Activated CD8-positive, alpha-beta T cell treated with anti-CD3 and anti-CD28 coated beads for 36 hours (primary cell): ENCODE results near the gene LGALS9C. TPM values are rescaled to one million over a fixed set of nuclear protein-coding genes. Genes with fewer than 3 reads are reported as not detected.
"Not testable (repeated sequence)": the region's sequence is repeated elsewhere in the genome, so short reads cannot be mapped to it uniquely, and the experiment has no call there.

ENCODE experiments used
- ATAC-seq: fragments of 200-7000 bp; cut with Tn5 transposase; one replicate; pipeline ENCODE4 v1.10.0; 2021; ENCODE audit warnings: mild to moderate bottlenecking, moderate library complexity
- CTCF ChIA-PET: fragments of 350-600 bp; sonication (Branson Sonifier 250); formaldehyde crosslinking; loops from one replicate; lab custom pipeline; 2021; ENCODE audit warnings: antibody characterized with exemption; lab: Charles Lee
- POLR2A ChIA-PET: fragments of 350-600 bp; sonication (Branson Sonifier 250); formaldehyde crosslinking; loops from one replicate; lab custom pipeline; 2021; ENCODE audit warnings: antibody characterized with exemption; lab: Charles Lee
- DNase-seq: peaks from one replicate; pipeline ENCODE4 v3.0.0-alpha.2; 2020
- H3K27ac Mint-ChIP-seq: one replicate; pipeline ENCODE4 v1.8.0; 2021; ENCODE audit warnings: mild to moderate bottlenecking, mixed read lengths
- H3K27me3 Mint-ChIP-seq: one replicate; pipeline ENCODE4 v1.8.0; 2021; ENCODE audit warnings: mixed read lengths
- H3K36me3 Mint-ChIP-seq: one replicate; pipeline ENCODE4 v1.8.0; 2021; ENCODE audit warnings: low read depth, mixed read lengths
- H3K4me1 Mint-ChIP-seq: one replicate; pipeline ENCODE4 v1.8.0; 2021; ENCODE audit warnings: low read depth, mixed read lengths
- H3K4me3 Mint-ChIP-seq: one replicate; pipeline ENCODE4 v1.8.0; 2021; ENCODE audit warnings: mild to moderate bottlenecking, moderate library complexity, mixed read lengths
- H3K9me3 Mint-ChIP-seq: one replicate; pipeline ENCODE4 v1.8.0; 2021; ENCODE audit warnings: mixed read lengths
- intact Hi-C: fragments of 100-400 bp; cut with micrococcal nuclease; formaldehyde crosslinking; loops from one replicate; pipeline ENCODE4 v1.10.0; 2022
- total RNA-seq, 2 experiments: library from RNA; stranded (reverse); gene quantifications; one replicate each; pipeline ENCODE4 v1.2.3, GENCODE V29; 2021

The LGALS9C gene
- total RNA-seq, 2 experiments from 2014 or later, result not detected

DNA sequence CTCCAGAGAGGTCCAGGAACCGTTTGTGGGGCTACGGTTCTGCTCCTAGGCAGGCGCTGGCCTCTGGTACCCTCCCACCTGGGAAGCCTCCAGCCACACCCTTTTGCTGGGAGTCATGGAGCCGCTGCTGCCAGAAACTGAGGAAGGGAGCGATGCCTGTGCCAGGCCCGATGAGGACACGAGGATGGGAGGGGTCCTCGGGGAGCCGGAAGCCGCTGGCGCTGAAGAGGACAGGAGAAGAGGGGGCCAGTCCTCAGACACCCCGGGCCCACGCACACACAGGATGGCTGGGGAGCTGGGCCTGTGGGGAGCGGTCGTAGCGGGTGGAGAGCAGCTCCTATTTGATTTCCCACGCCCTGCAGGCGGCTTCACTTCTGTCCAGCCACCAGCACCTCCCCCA lies 24.2 kb downstream of the LGALS9C start:
- H3K27ac Mint-ChIP-seq, result not testable (repeated sequence)

GRCh38 chr17:18503221-18503620 lies 26.6 kb downstream of the LGALS9C start:
- H3K27ac Mint-ChIP-seq, H3K4me3 Mint-ChIP-seq, CTCF ChIA-PET, H3K27me3 Mint-ChIP-seq, ATAC-seq, H3K4me1 Mint-ChIP-seq, H3K36me3 Mint-ChIP-seq, intact Hi-C loops, H3K9me3 Mint-ChIP-seq, POLR2A ChIA-PET: not testable (repeated sequence)
- DNase-seq, result peak; percentile 32

More for the DNA sequence above, 24.2 kb downstream of the LGALS9C start:
- POLR2A ChIA-PET, DNase-seq, H3K36me3 Mint-ChIP-seq, H3K27me3 Mint-ChIP-seq, ATAC-seq, H3K4me1 Mint-ChIP-seq, H3K4me3 Mint-ChIP-seq, intact Hi-C loops, H3K9me3 Mint-ChIP-seq, CTCF ChIA-PET: not testable (repeated sequence)

DNA sequence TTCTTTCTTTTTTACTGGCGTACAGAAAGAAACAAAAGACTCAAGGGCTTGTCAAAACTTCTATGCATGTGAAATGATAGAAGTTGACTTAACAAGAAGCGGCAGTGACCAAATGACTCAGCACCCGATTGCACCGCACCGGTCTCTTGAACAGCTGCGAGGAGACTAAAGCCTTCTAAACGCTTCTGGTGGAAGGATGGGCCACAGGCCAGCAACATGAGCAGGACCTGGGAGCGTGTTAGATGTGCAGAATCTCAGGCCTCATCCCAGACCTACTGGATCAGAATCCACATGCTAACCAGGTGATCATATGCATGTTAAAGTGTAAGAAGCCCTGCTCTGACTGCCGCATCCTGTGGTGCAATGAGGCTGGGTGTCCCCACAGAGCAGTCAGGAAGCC lies 31.1 kb downstream of the LGALS9C start:
- CTCF ChIA-PET, H3K9me3 Mint-ChIP-seq, DNase-seq, H3K27me3 Mint-ChIP-seq, H3K4me1 Mint-ChIP-seq, H3K36me3 Mint-ChIP-seq, POLR2A ChIA-PET, ATAC-seq, H3K27ac Mint-ChIP-seq, H3K4me3 Mint-ChIP-seq, intact Hi-C loops: not testable (repeated sequence)

- POLR2A ChIA-PET, H3K36me3 Mint-ChIP-seq, H3K27ac Mint-ChIP-seq, H3K27me3 Mint-ChIP-seq, H3K4me3 Mint-ChIP-seq, DNase-seq, H3K4me1 Mint-ChIP-seq, intact Hi-C loops, H3K9me3 Mint-ChIP-seq, CTCF ChIA-PET, ATAC-seq: not testable (repeated sequence)
These were observed 32.1 kb downstream of the LGALS9C start for GRCh38 chr17:18508667-18509066.

DNA sequence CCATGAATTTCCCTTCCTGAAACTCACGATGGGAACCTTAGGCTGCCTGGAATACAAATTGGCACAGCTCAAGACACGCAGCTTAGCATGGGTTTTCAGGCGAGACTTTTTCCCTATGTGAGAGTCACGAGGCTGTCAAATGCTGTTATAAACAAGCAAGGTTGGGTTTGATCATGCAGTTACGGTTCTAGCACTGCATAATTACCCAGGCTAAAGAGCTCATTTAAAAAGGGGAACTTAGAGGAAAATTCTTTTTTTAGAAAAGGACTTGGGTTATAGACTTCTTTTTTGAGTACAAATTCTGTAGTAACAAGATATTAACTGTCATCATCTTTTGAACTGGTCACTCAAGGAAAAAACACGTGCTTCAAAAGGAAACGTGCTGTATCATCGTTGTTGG lies 44.5 kb downstream of the LGALS9C start:
- CTCF ChIA-PET, result not testable (repeated sequence)

DNA sequence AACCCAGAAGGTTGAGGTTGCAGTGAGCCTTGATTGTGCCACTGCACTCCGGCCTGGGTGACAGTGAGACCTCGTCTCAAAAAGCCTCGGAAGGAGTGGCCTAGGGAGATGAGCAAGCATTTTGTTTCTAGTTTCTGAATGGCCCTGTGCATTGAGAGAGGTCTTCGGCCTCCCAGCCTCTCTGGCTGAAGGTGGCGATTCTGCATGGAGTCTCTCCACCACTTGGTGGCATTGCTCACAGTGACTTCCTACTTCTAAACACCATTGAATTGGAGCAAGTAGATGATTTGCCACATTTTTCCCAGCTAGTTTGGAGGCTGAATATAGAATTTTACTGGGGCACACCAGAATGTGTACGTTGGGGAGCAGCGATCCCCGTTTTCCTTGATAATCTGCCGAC lies 48.4 kb downstream of the LGALS9C start:
- DNase-seq, POLR2A ChIA-PET, H3K9me3 Mint-ChIP-seq, H3K27ac Mint-ChIP-seq, H3K27me3 Mint-ChIP-seq, H3K36me3 Mint-ChIP-seq, H3K4me3 Mint-ChIP-seq, H3K4me1 Mint-ChIP-seq, CTCF ChIA-PET, intact Hi-C loops, ATAC-seq: not testable (repeated sequence)

More for the DNA sequence above, 44.5 kb downstream of the LGALS9C start:
- H3K27me3 Mint-ChIP-seq, H3K36me3 Mint-ChIP-seq, ATAC-seq, H3K27ac Mint-ChIP-seq, H3K9me3 Mint-ChIP-seq, H3K4me3 Mint-ChIP-seq, intact Hi-C loops, POLR2A ChIA-PET, H3K4me1 Mint-ChIP-seq, DNase-seq: not testable (repeated sequence)

DNA sequence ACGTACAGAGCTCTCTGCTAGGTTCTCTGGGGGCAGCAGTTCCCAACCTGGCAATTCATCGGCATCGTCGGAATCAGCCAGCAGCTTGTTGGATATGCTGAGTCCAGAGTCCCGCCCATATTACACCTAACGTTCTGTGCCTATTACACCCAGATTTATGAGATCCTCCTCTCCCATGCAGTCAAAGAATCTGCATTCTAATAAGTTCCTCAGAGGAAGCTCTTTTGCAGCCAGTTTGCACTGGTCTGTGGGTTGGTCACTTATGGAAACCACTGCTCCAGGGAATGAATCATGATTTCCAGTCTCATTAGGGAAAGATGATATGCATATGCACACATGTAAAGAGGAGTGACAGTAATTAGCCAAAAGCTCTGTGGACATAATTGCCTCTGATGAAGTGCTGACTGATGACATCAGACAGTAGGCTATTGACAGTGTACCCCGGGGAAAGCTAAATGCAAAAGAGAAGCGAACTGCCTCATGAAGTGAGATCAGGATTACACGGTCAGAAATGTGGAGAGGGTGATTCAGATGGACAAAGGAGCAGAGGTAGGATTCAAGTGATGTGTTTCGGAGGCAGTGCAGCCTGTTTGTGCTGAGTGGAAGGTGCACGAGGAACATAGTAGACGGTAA lies 49.7 kb downstream of the LGALS9C start:
- ATAC-seq, H3K4me1 Mint-ChIP-seq, H3K27ac Mint-ChIP-seq, H3K36me3 Mint-ChIP-seq, intact Hi-C loops, DNase-seq, H3K27me3 Mint-ChIP-seq, H3K4me3 Mint-ChIP-seq, CTCF ChIA-PET, POLR2A ChIA-PET, H3K9me3 Mint-ChIP-seq: not testable (repeated sequence)

DNA sequence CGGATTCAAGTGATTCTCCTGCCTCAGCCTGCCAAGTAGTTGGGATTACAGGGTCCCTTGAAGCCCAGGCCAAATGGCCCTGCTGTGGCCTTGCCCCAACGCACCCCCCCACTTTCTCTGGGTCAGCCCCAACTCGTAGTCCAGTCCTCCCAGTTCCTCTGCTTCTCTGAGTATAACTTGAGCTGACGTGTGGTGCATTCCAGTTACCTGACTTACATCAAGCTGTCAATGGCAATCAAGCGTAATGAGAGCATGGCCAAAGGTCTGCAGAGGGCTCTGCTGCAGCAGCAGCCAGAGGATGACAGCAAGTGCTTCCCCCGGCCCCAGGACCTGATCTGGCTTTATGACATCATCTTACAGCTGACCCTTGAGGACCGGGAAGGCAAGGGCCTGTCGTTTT lies 50.8 kb downstream of the LGALS9C start:
- DNase-seq, H3K9me3 Mint-ChIP-seq, ATAC-seq, CTCF ChIA-PET, intact Hi-C loops, H3K4me1 Mint-ChIP-seq, H3K36me3 Mint-ChIP-seq, POLR2A ChIA-PET, H3K27me3 Mint-ChIP-seq, H3K27ac Mint-ChIP-seq, H3K4me3 Mint-ChIP-seq: not testable (repeated sequence)

GRCh38 chr17:18528435-18528834 lies 51.8 kb downstream of the LGALS9C start:
- POLR2A ChIA-PET, H3K4me3 Mint-ChIP-seq, H3K27me3 Mint-ChIP-seq, H3K36me3 Mint-ChIP-seq, H3K9me3 Mint-ChIP-seq, DNase-seq, ATAC-seq, H3K4me1 Mint-ChIP-seq, H3K27ac Mint-ChIP-seq, CTCF ChIA-PET, intact Hi-C loops: not testable (repeated sequence)

- ATAC-seq, H3K4me1 Mint-ChIP-seq, intact Hi-C loops, H3K9me3 Mint-ChIP-seq, DNase-seq, H3K36me3 Mint-ChIP-seq, POLR2A ChIA-PET, CTCF ChIA-PET, H3K27ac Mint-ChIP-seq, H3K27me3 Mint-ChIP-seq, H3K4me3 Mint-ChIP-seq: not testable (repeated sequence)
These were observed 52.4 kb downstream of the LGALS9C start for GRCh38 chr17:18528899-18529500.

DNA sequence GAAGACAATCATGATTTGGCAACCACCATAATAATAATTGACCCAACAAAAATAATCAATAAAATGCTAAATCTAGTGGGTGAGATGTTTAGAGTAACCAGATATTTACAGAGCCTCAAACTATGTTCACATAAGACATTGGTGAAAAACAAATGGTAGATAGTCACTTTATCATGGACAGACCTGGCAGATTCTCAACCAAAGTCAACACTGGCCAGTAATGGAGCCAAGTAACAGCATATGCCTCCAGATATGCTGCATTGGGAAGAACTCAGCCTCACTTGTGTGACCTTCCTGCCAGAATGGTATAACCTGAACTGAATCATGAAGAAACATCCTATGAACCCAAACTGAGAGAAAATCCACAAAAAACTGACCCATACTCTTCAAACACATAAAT lies 53.8 kb downstream of the LGALS9C start:
- DNase-seq, POLR2A ChIA-PET, H3K4me3 Mint-ChIP-seq, H3K36me3 Mint-ChIP-seq, ATAC-seq, CTCF ChIA-PET, H3K4me1 Mint-ChIP-seq, H3K27ac Mint-ChIP-seq, intact Hi-C loops, H3K9me3 Mint-ChIP-seq, H3K27me3 Mint-ChIP-seq: not testable (repeated sequence)

DNA sequence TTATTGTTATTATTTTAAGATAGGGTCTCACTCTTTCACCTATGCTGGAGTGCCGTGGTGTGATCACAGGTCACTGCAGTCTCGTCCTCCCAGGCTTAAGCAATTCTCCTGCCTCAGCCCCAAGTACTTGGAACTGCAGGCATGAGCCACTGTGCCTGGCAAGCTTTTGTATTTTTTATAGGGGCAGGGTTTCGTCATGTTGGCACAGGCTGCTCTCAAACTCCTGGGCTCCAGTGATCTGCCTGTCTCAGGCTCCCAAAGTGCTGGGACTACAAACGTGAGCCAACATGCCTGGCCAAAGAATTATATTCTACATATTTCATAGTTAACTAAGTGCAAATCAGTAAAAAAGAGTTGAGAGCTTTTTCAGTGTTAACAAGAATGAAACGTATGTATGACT lies 65.6 kb downstream of the LGALS9C start:
- H3K9me3 Mint-ChIP-seq, POLR2A ChIA-PET, H3K36me3 Mint-ChIP-seq, H3K27me3 Mint-ChIP-seq, H3K4me1 Mint-ChIP-seq, intact Hi-C loops, DNase-seq, CTCF ChIA-PET, H3K27ac Mint-ChIP-seq, ATAC-seq, H3K4me3 Mint-ChIP-seq: not testable (repeated sequence)
